Measurements from ENCODE around the gene CRIP1. TPM values are rescaled to one million over a fixed set of nuclear protein-coding genes. Genes with fewer than 3 reads are reported as not detected.

The CRIP1 gene
- total and polyA plus RNA-seq, 10 of the 15 experiments (the other 5 are each of a cell fraction or from before 2014, with no cell fraction given), result 66.8 to 259 (median 154) TPM

GRCh38 chr14:105486163-105486973 lies at the start of gene CRIP1 (continued):
- no peak for TF ChIP-seq EZH2 (IDR thresholded peaks at IDR 0.05; ENCODE audit: borderline replicate concordance, control insufficient read depth, low read depth, low read length)
- no peak for TF ChIP-seq HCFC1 (IDR thresholded peaks at IDR 0.05; ENCODE audit: low read length)
- TF ChIP-seq POLR2AphosphoS2 (IDR thresholded peaks at IDR 0.05; ENCODE audit: low read depth, low read length), result no peak
- TF ChIP-seq MEF2B (IDR thresholded peaks at IDR 0.05; ENCODE audit: partially characterized antibody, poor library complexity, severe bottlenecking), result peak; percentile 90
- no peak for TF ChIP-seq TCF12 (IDR thresholded peaks at IDR 0.05; ENCODE audit: low read depth, low read length)
- TF ChIP-seq ZNF274 (IDR thresholded peaks at IDR 0.05; ENCODE audit: insufficient read depth, insufficient read length), result no peak
- TF ChIP-seq MTA2 (IDR thresholded peaks at IDR 0.05; ENCODE audit: low read depth), result 0 out of 2 replicates have a peak, but pooled peaks have one; percentile 14
- TF ChIP-seq SMAD1 (IDR thresholded peaks at IDR 0.05; ENCODE audit: low read depth, partially characterized antibody), result no peak
- TF ChIP-seq EGR1 (IDR thresholded peaks at IDR 0.05; ENCODE audit: borderline replicate concordance in 1 of 2, low read depth in 2 of 2, low read length in 2 of 2), result peak in 1 of 2 experiments; percentile 58; a peak in 1 of 3 replicates

GRCh38 chr14:105436891-105437722 lies 49.6 kb upstream of the CRIP1 start:
- H3K9me3 ChIP-seq (replicated peaks; ENCODE audit: control insufficient read depth, insufficient read depth, low read length), result no peaks in the 10 kb centered on the region
- in situ Hi-C loops (cut with MboI), result no loop called here
- H3K4me2 ChIP-seq (ENCODE audit: control insufficient read depth, insufficient read depth), result no peak overlapping the region
- ChIA-PET POLR2A (no interaction called here), SMC1A (ENCODE audit: uncharacterized antibody, unreplicated experiment) (no interaction called here), CTCF (interaction anchor here (1.1 to 2.6 kb wide), 2 partner anchors 44 to 66 kb away, joined by 3 to 9 read pairs; no protein-coding TSS in a partner anchor), RAD21 (ENCODE audit: unreplicated experiment) (no interaction called here)
- H3K27me3 ChIP-seq (replicated peaks in 1 of 2; ENCODE audit: control insufficient read depth in 2 of 2, insufficient read depth in 2 of 2, low read length in 1 of 2), result no peaks in the 10 kb centered on the region
- H4K20me1 ChIP-seq (ENCODE audit: control insufficient read depth, insufficient read depth), result no peaks in the 10 kb centered on the region
- no peak overlapping the region for H3K27ac ChIP-seq (ENCODE audit: control insufficient read depth, insufficient read depth)
- no peak overlapping the region for H3K4me3 ChIP-seq
- no TSS peak for BruUV-seq (replicated peaks)
- H3K9ac ChIP-seq (ENCODE audit: control insufficient read depth, insufficient read depth, low read length), result no peak overlapping the region
- H3K4me1 ChIP-seq (ENCODE audit: control insufficient read depth, insufficient read depth, low read length), result no peaks in the 10 kb centered on the region; the same call in 1 of the 2 replicates
- ATAC-seq, result no peak
- DNase-seq (ENCODE audit: low read depth, low spot score), result no peak
- intact Hi-C loops (cut with micrococcal nuclease; ENCODE audit: unreplicated experiment), result no loop called here
- H2AFZ ChIP-seq (ENCODE audit: control insufficient read depth, low read depth, low read length), result no peak overlapping the region
- WGBS (ENCODE audit: insufficient coverage, insufficient replicate concordance, low lambda C conversion rate, missing lambda C conversion rate), result 71% methylated on average over 31 of the region's 31 CpGs
- TF ChIP-seq POLR2A (IDR thresholded peaks at IDR 0.05; ENCODE audit: low read depth, low read length) (peak; percentile 44), IRF3 (IDR thresholded peaks at IDR 0.05) (no peak)
- H3K36me3 ChIP-seq (ENCODE audit: control insufficient read depth in 2 of 2, insufficient read depth in 2 of 2, low read length in 1 of 2), result peaks cover 0 to 17% of the 10 kb centered on the region in 2 experiments; a peak in 3 of 4 replicates
- FAIRE-seq, result no peak
- H3K79me2 ChIP-seq (ENCODE audit: control insufficient read depth, insufficient read depth, low read length), result peaks cover 34% of the 10 kb centered on the region

All from GM12878 (cell line).